H4 (cell line): ENCODE measurements around the gene HLA-DRB5. TPM values are rescaled to one million over a fixed set of nuclear protein-coding genes. Genes with fewer than 3 reads are reported as not detected.
"Not testable (repeated sequence)": the region's sequence is repeated elsewhere in the genome, so short reads cannot be mapped to it uniquely, and the experiment has no call there.

Experiments
- DNase-seq: peaks from one replicate; pipeline ENCODE4 v3.0.0-alpha.2; 2015; ENCODE audit warnings: low spot score
- total RNA-seq: library from RNA; depleted of rRNA; stranded (reverse); fragments of >200 nt; shearing (Covaris generic); gene quantifications from 2 replicates; pipeline ENCODE4 v1.2.3, GENCODE V29; 2014; rRNA removed

Gene HLA-DRB5
- total RNA-seq, 1 experiment from 2014 or later: not detected

DNA sequence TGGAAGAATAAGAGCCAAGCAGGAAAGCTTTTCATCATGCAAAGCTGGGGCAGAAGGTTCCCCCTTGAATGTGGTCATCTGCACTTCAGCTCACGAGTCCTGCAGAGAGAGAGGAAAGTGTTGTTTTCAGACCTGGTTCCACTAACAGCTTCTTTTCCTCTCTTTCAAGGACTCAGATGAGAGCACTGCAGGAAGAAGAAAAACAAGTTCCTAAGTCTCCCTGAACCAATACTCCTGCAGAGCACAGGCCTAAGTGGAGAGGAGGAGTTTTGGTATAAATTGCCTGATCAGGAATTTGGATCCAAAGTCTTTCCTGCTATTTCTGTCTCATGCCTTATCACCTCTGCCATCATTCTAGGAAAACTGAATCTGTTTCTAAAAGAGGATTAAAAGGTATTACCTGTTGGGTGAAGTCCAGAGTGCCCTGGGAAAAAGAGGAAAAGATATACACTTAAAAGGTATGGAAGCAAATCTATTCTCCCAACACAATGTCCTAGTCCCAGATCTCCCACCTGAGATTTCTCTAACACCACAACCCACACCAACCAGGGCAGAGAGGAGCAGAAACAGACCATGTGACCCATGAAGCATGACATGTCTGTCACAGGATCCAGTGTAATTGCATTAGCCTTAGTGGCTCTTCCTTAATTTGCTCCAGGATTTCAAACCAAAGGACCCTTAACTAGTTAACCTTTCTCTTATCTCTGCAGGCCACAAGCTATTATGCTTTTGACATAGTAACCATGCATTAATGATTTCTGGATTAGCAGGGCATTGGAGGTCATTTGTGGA, 12.2 kb downstream of the HLA-DRB5 start:
- no peak for DNase-seq

DNA sequence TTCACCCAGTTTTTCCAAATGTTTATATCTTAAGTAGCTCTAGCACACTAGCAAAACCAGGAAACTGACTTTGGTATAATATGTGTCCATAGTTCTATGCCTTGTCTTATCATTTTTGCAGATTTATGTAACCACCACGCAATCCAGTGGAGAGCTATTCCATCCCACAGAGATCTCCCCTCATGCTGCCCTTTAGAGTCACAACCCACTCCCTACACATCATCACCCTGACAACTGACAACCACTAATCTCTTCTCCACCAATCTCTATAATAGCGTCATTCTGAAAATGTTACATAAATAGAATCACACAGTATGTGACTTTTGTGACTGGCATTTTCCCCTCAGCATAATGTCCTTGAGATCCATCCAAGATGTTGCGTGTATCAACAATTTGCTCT, 29.1 kb downstream of the HLA-DRB5 start:
- no peak for DNase-seq

DNA sequence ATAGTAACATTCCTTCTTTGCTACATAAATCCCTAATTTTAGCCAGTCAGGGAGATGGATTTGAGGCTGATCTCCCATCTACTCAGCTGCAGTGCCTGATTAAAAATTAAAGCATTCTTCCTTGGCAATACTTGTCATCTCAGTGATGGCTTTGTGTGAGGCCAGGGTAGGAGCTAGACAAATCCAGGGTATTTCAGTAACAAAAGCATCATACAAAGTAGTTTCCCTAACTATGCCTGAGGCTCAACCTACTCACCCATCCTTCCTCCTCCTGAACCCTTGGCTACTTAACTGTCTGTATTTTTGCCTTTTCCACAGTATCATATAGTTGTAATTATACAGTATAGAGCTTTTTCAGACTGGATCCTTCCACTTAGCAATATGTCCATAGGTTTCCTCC, 37.7 kb downstream of the HLA-DRB5 start:
- DNase-seq: no peak

DNA sequence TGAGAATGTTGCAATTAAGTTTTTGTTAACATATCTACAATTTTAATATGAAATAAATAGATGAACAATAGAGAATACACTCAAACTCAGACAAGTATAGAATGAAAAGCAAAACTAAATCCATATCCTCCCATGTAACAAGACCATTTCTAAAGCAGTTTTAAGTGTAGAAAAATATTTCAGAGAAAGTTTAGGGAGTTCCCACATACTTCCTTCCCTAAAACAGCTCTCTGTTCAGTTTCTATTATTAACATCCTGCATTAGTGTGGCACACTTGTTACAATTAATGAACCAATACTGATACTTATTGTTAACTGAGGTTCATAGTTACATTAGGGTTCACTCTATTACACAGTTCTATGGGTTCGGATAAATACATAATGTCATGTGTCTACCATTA, 38.4 kb downstream of the HLA-DRB5 start:
- no peak for DNase-seq

DNA sequence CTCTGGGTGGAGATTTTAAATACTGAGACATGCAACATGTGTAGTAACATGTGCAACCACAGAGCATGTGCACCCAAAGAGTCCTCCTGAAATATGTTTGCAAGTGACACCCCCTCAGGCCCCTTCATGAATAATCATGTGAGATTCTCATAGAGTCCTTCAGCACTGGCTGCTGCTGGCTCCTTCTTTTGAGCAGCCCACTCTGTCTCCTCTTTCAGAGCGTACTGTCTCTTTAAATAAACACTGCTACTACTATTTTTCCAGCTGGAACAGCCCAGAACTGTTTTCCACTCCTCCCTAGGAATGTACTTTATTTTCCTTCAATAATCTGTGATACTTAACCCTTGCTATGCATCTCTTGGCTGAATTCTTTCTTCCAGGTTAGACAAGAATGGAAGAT, 42.0 kb downstream of the HLA-DRB5 start:
- no peak for DNase-seq

DNA sequence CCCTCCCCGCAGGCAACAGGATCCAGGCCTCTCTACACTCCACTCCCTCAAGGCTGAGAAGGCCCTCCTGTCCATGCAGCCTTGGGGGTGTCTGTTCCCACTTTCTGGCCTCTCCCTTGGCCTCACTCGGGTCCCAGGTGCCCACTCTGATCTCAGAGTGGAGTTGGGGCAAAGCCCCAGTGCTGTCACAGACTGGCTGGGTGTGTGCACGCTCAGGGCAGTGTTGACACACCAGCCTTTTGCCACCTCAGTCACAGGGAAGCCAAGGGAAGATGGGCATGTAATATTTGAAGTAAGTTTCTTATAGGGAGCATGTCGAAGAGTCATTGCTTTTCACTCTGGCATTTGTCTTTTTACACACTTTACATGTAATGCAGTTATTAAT, 45.5 kb downstream of the HLA-DRB5 start:
- no peak for DNase-seq

DNA sequence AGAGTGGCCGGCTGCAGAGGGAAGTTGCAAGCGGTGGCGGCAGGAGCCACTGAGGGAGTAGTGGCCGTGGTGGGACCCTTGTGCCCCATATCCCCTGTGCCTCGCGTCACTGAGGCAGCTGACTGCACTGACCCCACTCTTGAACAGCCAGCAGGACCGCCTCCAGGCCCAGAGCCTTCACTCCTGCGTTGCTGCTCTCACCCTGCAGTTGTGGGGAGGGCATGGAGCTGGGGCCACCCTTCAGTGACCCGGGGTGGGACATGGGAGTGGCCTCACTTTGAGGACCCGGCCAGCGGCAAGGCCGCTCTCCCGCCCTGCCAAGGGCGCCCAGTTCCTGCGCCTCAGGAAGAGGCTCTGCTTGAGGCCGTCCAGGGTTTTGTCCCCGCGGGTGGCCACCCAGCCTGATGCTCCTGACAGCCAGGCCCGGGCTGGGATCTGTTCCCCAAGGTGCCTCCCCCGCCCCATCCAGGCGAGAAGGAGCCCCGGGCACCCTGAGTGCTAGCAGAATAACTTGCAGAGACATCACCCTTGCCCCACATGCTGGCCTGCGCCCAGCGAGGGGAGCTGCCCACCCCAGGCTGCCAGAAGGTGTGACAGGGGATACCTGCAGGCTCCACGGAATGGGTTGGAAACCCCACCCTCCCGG, 46.0 kb downstream of the HLA-DRB5 start:
- DNase-seq: no peak

DNA sequence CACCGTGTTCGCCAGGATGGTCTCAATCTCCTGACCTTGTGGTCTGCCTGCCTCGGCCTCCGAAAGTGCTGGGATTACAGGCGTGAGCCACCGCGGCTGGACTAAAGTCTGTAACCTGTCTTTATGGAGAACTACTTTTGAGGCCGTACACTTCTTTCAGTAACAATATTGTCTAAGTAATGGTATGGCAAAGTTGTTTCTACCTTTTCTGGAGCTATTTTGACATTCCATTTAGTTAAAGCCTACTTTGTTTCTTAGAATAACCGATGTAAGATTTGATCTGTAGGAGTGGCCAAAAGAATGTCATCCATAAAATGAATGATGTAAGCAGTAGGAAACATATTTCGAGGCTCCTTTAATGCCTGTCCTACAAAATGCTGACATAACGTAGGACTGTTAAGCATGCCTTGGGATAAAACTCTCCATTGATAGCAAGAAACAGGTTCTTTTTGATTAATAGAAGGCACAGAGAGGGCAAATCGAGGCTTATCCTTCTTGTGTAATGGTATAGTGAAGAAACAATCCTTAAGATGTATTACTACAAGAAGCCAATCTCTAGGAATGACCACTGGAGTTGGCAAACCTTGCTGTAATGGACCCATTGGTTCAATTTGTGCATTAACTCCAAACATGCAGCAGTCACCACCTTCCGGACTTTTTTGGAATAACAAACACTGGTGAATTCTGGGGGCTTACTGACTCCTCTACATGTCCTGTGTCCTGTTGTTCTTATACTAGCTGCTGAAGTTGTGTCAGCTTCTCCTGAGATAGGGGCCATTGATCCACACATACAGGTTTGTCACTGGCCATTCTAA, 54.5 kb downstream of the HLA-DRB5 start:
- no peak for DNase-seq

DNA sequence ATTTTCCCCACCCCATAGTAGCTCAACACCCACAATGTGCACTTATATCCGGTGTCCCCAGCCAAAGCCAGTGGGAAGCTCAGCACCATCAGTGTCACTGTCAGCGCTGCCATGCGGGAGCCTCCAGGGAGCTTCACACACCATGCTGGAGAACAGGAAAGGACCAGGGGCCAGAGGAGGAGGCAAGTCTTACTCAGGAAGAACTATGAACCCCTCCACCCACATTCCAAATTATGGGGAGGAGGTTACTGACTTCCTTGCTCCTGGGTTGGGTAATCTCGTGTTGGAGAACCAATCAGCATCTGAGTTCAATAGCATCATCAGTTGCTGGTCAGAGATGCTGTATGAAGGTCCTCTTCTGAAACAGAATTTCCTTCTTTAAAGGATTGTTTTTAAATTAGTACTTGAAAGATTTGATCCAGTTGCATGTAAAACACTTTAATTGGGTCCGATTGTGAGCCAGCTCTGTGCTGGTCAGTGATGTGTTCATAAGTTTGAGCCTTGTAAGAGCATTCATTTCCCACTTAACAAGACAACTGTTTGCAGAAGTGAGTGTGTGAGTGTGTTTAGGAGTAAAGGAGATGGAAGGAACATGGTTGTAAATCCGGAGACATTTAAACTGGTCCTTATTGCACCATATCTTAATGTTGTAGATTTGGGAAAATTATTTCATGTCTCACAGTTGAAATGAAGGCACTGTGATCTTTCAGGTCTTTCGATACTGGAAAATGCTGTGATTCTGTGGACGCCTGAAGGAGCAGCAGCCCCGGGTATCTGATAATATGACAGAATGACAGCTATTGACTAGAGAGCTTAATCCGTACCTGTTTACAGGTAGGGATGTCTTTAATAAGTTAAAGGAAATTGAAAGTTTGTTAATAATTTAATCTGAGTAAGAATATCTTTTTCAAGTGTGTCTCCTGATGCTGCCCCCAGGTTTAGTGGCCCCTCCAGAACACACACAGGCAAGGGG, 56.4 kb downstream of the HLA-DRB5 start:
- peak; percentile 1 for DNase-seq

DNA sequence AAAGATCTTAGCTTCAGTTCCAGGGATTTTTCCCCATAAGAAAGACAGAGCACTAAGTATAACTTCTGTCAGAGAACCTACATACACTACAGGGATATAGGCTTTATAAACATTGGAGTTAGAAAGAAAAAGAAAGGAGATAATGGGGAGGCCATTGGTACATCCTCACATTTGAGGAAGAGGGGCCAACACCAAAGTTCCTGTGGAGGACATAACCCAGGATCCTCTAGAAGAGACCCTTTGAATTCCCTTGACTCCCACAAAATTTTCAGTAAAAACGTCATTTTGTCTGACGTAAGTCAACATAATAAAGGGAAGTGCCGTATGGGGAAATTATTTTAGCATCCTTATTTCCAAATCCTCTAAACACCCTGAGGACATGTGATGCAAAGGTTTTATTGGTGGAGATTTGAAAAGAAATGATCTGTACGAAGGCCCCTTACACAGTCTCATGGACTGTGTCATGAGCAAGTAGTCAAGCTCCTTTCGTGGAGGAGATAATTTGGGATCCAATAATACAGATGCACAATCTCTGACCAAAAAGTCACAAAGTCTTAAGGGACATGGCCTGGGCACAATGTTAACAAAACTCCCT, 57.2 kb downstream of the HLA-DRB5 start:
- peak; percentile 0 for DNase-seq

DNA sequence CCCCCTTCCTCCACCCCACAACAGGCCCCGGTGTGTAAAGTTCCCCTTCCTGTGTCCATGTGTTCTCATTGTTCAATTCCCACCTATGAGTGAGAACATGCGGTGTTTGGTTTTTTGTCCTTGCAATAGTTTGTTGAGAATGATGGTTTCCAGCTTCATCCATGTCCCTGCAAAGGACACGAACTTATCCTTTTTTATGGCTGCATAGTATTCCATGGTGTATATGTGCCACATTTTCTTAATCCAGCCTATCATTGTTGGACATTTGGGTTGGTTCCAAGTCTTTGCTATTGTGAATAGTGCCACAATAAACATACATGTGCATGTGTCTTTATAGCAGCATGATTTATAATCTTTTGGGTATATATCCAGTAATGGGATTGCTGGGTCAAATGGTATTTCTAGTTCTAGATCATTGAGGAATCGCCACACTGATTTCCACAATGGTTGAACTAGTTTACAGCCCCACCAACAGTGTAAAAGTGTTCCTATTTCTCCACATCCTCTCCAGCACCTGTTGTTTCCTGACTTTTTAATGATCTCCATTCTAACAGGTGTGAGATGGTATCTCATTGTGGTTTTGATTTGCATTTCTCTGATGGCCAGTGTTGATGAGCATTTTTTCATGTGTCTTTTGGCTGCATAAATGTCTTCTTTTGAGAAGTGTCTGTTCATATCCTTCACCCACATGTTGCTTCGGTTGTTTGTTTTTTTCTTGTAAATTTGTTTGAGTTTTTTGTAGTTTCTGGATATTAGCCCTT, 62.2 kb downstream of the HLA-DRB5 start:
- DNase-seq: not testable (repeated sequence)

Other genes starting within 250 kb of the HLA-DRB5 start
- gene TSBP1, start 158.4 kb downstream of the HLA-DRB5 start, total RNA-seq: not detected in 2 replicates
- not detected in 2 replicates for gene BTNL2, start 123.1 kb downstream of the HLA-DRB5 start, total RNA-seq
- 0.53 and 3.3 TPM in 2 replicates for gene HLA-DRA, start 90.4 kb downstream of the HLA-DRB5 start, total RNA-seq
- 0.95 and 1.4 TPM in 2 replicates for gene HLA-DRB1, start 59.6 kb upstream of the HLA-DRB5 start, total RNA-seq
- not detected in 2 replicates for gene HLA-DQA1, start 107.1 kb upstream of the HLA-DRB5 start, total RNA-seq
- gene HLA-DQB1, start 136.4 kb upstream of the HLA-DRB5 start, total RNA-seq: not detected in 2 replicates
- gene HLA-DQA2, start 211.1 kb upstream of the HLA-DRB5 start, total RNA-seq: not detected in 2 replicates
- gene HLA-DQB2, start 233.2 kb upstream of the HLA-DRB5 start, total RNA-seq: not detected in 2 replicates